ENCODE results near the gene PRKAB1.

DNA sequence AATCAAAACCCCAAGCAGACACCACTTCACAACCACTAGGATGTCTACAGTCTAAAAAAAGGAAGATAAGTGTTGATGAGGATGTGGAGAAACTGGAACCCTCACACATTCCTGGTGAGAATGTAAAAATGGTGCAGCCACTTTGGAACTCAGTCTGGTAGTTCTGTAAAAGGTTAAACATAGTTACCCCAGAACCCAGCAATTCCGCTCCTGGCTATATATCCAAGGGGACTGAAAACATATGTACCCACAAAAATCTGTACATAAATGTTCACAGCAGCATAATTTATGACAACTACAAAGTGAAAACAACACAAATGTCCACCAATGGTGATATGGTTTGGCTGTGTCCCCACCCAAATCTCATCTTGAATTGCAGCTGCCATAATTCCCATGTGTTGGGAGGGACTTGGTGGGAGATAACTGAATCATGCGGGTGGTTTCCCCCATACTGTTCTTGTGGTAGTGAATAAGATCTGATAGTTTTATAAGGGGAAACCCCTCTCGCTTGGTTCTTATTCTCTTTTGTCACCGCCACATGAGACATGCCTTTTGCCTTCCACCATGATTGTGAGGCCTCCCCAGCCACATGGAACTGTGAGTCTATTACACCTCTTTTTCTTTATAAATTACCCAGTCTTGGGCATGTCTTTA, 46.8 kb downstream of the PRKAB1 start:
- TF ChIP-seq, protein P1, sequence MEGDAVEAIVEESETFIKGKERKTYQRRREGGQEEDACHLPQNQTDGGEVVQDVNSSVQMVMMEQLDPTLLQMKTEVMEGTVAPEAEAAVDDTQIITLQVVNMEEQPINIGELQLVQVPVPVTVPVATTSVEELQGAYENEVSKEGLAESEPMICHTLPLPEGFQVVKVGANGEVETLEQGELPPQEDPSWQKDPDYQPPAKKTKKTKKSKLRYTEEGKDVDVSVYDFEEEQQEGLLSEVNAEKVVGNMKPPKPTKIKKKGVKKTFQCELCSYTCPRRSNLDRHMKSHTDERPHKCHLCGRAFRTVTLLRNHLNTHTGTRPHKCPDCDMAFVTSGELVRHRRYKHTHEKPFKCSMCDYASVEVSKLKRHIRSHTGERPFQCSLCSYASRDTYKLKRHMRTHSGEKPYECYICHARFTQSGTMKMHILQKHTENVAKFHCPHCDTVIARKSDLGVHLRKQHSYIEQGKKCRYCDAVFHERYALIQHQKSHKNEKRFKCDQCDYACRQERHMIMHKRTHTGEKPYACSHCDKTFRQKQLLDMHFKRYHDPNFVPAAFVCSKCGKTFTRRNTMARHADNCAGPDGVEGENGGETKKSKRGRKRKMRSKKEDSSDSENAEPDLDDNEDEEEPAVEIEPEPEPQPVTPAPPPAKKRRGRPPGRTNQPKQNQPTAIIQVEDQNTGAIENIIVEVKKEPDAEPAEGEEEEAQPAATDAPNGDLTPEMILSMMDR (conservative IDR thresholded peaks at IDR 0.05; ENCODE audit: low read depth, low read length): no peak
- TF ChIP-seq EZH2 (IDR thresholded peaks at IDR 0.05; ENCODE audit: borderline replicate concordance, low read depth, low read length, poor library complexity, severe bottlenecking): no peak
